PC-3 (cell line): ENCODE results near the gene STX8.

ENCODE experiments used
- CTCF ChIP-seq: fragments of 300-600 bp; sonication (generic); conservative IDR thresholded peaks from 2 replicates; pipeline ENCODE4 v1.5.1; 2017; ENCODE audit warnings: antibody characterized with exemption, low read depth, mild to moderate bottlenecking, low read length
- EZH2 ChIP-seq: fragments of 300-600 bp; sonication (generic); IDR thresholded peaks from one replicate; pipeline ENCODE4 v1.6.1; 2017; ENCODE audit warnings: antibody characterized with exemption, mild to moderate bottlenecking, low read length; ENCODE audit not compliant: unreplicated experiment
- EZH2phosphoT487 ChIP-seq: fragments of 300-600 bp; sonication (generic); IDR thresholded peaks from 2 replicates; pipeline ENCODE4 v1.6.1; 2018; ENCODE audit warnings: mild to moderate bottlenecking, antibody characterized with exemption, low read length, borderline replicate concordance

- no peak for TF ChIP-seq EZH2phosphoT487
- no peak for TF ChIP-seq CTCF
- TF ChIP-seq EZH2 = no peak
Measured at GRCh38 chr17:9434642-9435057, 141.0 kb downstream of the STX8 start.
